ENCODE measurements around the gene HOXA5.

The HOXA5 gene

GRCh38 chr7:27092819-27093110, 50.7 kb downstream of the HOXA5 start:
- no peak for DNase-seq

GRCh38 chr7:27091941-27092818, 51.3 kb downstream of the HOXA5 start:
- no peak for DNase-seq

- no peak for DNase-seq
Observed at GRCh38 chr7:27091105-27091504, 52.4 kb downstream of the HOXA5 start.

Measured in activated naive CD4-positive, alpha-beta T cell (primary cell).